Peyer's patch (tissue), 4 donors: ENCODE data around the gene IFI6.

Experiments used
- POLR2A ChIP-seq, 2 donors: fragments of 450-650 bp; IDR thresholded peaks; one replicate each; pipeline ENCODE4 v1.5.1; 2017; ENCODE audit warnings: antibody characterized with exemption in 2 of 2, mild to moderate bottlenecking in 2 of 2, moderate library complexity in 2 of 2
- TF ChIP-seq, protein P1 (sequence below), 6 experiments: fragments of 450-650 bp in 4 of 6; fragments of 200-600 bp in 2 of 6; sonication (generic) in 1 of 6; IDR thresholded peaks; one replicate each; pipeline ENCODE4 v1.5.1; 2017 to 2019; ENCODE audit warnings: antibody characterized with exemption in 6 of 6, mild to moderate bottlenecking in 3 of 6, moderate library complexity in 1 of 6

DNA sequence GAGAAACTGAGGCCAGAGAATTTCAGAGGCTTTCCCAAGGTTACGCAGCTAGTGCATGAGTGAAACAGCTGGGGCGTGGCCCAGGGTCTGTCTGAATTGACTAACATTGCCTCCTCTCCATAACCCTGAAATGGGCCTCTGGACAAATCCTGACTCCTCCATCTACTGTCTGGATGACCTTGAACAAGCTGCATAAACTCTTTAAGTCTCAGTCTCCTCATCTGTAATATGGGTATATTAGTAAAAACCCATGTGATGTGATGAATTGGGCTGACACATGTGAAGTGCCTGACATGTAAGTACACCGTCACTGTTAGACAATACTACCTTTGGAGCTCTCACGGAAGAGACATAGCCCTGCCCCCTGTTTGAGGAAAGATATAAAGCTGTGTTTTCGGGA lies 24.7 kb downstream of the IFI6 start:
- TF ChIP-seq, protein P1, sequence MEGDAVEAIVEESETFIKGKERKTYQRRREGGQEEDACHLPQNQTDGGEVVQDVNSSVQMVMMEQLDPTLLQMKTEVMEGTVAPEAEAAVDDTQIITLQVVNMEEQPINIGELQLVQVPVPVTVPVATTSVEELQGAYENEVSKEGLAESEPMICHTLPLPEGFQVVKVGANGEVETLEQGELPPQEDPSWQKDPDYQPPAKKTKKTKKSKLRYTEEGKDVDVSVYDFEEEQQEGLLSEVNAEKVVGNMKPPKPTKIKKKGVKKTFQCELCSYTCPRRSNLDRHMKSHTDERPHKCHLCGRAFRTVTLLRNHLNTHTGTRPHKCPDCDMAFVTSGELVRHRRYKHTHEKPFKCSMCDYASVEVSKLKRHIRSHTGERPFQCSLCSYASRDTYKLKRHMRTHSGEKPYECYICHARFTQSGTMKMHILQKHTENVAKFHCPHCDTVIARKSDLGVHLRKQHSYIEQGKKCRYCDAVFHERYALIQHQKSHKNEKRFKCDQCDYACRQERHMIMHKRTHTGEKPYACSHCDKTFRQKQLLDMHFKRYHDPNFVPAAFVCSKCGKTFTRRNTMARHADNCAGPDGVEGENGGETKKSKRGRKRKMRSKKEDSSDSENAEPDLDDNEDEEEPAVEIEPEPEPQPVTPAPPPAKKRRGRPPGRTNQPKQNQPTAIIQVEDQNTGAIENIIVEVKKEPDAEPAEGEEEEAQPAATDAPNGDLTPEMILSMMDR (IDR thresholded peaks at IDR 0.05), result no peak
- TF ChIP-seq POLR2A (IDR thresholded peaks at IDR 0.05), result no peak
